ENCODE results near the gene CEMIP.

Gene CEMIP

DNA sequence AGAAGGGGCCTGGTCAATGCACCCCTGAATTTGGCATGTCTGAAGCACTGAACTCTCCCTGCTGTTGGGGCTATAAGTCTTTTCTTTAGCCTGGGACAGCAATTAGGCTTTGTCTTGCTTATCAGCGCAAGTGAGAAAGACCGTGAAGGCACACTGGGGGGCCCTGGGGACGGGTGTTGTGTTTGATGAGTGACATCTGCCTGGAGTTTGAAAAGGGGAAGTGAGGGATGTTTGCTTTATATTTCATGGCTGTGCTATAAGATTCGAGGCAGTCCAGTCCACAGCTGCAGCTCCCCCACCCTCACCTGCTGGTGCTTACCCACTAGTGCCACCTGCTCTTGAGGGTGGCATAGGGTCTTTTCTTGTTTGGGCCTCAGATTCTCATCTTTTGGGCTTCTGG lies 44.8 kb downstream of the CEMIP start:
- DNase-seq, result no peak

DNA sequence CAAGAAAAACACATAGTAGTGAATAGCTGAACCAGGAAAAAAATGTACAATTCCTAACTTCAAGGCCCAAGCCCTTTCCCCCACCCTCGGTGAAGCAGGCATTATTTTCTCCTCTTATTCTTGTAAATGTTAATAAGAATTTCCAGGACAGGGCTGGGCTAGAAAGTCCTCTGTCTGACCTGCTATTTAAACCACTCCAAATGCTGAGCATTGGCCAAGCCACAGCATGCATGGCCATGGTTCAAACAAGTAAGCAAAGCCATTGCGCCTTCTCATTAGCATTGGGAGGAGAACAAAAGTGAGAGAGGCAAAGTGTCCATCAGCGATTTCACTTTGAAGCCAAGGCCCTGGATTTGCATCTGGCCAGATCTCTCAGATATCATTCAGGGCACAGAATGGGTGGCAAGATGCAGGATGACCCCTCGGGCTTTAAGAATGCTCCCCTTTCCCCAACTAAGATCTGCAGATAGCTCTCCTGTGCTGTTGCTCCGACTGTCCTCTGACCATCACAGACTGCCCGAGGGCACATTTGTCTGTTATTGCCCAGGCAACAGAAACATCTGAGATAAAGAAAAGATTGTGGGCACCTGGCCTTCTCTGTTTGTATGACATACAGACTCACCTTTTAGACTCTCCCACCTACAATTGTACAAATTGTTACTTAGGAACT lies 46.3 kb downstream of the CEMIP start:
- DNase-seq, result no peak

DNA sequence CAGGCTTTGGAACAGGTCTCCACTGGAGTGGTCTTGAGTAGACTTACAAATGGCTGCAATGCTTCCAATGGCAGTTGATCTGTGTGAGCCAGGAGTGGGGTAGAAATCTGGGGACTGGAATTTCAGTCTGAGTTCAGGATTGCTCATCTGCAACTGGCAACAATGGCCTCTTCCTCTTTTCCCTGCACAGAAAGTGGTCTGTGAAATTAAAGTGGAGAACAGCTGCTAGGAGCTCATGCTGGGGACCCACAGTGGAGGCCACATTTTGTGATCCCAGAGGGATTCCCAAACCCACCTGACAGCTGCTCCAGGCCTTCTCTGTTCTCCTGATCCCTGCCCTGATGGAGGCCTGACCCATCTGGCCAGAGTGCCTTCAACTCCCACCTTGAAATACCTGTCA lies 49.6 kb downstream of the CEMIP start:
- DNase-seq, result no peak

DNA sequence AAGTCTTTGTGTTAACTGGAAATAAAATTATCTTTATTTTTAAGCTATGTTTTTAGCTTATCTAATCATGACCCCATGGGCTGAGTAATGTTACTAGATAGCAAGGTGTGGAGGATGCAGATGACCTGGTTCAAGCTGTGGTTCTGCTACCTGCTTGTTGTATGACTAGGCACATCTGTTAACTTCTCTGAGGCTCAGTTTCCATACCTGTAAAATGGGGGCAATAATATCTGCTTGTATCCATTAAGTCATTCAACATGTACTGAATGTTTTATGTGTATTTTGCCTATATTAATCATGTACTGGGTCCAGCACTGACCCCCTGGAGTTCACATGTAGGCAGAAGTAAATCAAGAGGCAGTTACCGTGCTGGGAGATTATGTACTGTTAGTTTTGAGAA lies 51.5 kb downstream of the CEMIP start:
- DNase-seq, result no peak

DNA sequence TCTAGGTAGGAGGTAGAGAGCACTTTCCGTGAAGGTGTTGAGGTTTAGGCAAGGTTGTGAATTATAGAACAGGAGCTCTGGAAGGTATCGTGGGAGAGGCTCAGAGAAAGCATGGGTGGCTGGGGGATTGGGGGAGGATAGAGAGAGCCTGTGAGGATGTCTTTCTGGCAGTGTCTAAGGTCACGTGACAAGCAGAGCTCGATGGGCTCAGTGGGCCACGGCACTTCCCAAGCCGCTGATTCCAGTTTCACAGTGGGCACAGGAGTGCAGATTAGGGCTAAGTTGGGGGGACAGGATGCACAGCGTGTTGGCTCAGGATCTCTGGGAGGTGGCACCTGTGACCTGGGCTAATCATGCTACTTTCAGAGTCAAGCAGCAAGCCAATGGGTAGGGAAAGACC lies 52.0 kb downstream of the CEMIP start:
- no peak for DNase-seq

DNA sequence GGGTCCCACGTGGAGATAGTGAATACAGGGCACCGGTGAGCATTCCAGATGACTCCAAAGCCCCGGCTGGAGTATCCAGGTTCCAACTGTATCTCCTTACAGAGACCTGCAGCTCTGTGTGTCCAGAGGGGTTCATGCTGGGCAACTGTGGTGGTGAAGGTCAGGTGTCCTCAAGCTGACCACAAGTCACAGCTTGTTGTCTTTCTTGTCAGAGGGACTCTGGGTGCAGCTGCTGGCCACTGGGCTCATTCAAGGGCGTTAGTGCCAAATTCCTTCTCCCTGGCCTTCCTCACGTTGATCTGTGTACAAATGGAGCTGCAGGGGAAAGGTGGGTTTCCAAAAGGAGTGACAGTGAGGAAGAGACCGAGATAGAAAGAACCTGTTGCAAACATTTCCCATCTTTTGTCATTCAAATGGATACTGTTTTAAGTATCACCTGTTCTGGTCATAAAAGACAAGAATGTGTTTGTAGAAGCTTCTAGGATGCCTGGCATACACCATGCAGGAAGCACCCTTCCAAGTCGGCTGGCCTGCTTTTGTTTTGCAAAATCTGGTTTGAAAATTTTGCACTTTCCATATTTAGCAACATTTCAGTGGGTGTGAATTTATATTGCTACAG lies 52.5 kb downstream of the CEMIP start:
- no peak for DNase-seq

DNA sequence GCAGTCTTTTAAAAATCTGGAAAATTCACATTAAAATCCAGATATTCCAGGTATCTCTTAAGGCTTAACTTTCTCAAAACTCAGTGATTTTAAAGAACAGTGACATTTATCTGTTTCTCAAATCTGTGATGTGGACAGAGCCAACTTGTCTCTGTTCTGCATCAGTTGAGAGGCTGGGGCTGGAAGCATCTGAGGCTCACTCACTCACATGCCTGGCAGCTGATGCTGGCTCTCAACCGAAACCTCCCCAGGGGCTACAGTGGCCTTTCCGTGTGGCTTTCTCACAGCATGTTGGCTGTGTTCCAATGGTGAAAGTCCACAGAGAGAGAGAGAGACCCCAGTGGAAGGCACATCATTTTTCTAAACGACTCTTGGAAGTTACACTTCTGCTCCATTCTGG lies 53.5 kb downstream of the CEMIP start:
- DNase-seq, result no peak

DNA sequence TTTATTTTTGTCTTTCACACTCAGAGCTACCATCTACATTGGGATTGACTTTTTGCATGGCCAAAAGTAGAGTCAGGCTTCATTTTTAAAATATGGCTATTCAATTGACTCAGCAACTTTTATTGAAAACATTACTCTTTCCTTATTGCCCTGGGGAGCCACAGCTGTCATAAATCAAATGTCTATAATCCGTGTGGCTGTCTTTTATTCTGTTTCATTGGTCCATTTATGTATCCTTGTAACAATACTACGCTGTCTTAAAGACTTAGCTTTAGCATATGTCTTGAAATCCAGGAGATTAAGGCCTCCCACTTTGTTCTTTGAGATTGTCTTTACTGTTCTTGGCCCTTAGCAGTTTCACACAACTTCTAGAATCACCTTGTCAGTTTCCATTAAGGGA lies 55.2 kb downstream of the CEMIP start:
- DNase-seq, result no peak

DNA sequence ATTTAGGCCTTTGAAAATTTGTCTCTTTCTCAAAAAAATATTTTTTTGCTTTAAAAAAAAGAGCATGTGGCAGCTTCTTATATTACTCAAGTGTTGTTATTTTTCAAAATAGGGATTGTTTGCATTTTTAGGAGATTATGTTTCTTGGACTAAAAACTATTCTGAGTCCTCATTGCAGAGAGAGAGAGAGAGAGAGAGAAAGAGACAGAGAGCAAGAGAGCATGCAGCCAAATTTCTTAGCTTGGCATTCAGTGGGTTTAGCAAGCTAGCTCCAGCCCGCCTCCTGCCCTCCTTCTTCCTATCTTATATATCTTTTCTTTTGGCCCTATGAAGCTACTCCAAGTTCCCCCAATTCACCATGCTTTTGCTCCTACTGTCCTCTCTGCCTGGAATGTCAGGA lies 55.7 kb downstream of the CEMIP start:
- no peak for DNase-seq

DNA sequence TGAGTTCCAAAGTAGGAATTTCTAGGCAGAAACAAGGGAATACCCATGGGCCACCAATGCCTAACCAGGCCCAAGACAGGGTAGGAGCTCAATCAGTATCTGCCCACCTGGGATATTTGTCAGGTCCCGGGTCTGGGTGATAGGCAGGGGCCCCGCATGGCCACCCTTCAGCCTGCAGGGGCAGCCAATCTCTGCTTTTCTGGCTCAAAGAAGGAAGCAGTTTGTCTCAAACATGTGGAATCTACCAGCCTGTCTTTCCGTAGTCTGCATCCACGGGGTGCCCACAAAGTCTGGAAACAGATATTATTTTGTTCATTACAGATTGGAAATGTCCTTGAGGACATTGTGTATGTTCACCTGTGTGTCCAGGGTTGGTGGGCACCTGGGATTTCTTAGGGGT lies 56.2 kb downstream of the CEMIP start:
- DNase-seq, result no peak

DNA sequence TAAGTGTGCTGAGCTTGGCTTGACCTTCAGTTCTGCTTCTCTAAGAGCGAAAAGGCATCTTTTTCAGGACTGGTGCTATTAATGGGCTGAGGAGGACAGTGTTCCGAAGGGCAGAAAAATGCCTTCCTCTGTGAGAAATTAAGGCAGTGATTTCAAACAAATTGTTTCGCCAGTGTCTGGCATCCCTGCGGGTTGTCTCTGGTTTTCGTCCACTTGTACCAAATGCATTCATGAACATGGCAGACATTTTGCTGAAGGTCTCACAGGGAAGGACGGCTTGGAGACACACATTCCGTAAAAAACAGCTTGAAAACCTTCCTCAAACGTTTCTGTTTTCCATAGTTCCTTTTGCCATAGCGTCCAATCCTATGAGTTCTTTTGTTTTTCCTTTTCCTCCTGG lies 57.1 kb downstream of the CEMIP start:
- no peak for DNase-seq

DNA sequence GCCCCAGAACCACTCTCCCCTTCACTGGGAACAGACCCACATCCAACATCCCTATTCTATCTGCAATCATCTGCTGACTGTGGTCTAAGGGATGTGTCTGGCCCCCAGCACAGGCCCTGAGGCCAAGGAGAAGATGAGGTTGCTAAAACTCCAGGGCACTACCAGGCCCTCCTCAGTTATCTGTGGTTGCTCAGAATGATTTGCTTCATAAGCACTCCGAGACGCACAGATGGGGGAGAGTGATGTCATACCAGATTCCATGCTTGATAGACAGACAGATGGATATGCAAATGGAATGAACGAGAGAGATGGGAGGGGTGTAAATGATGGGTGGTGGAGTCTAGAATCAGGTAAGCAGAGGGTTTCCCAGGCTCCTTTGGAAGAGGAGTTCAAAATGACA lies 57.8 kb downstream of the CEMIP start:
- DNase-seq, result peak; percentile 43

DNA sequence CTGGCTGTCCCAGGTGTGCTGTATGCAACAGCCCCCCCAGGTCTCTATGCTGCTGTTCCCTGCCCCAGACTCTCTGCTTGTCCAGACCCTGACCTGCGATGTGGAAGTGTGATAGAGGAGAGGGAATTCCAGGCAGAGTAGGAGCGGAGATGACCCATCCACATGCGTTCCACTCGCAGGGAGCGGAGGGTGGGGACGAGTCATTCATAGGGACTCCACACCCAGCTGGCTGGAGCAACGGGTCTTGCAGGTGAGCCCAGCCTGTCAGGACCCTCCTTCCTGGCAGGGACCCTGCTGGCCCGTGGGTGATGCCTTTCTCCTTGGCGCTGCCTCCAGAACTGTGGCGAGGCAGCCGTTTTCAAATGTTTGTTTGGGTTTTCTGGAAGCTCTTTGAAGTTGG lies 58.8 kb downstream of the CEMIP start:
- no peak for DNase-seq

DNA sequence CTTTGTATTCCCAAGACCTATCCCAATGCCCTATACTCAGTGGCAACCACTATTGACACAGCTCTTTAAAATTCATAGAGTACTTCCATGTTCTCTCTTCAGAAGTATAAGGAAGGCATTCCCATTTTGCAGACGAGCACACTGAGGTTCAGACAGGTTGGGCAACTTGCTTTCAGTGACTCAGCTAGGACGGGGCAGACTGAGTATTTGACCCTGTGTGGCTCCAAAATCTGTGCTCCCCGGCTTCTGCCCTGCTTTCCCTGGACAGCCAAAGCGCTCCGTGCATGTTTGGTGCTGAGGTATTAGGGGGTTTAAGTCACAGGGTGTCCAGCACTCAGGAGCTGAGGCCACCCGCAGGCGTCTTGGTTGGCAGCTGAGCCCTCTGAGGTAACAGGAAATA lies 59.5 kb downstream of the CEMIP start:
- no peak for DNase-seq

DNA sequence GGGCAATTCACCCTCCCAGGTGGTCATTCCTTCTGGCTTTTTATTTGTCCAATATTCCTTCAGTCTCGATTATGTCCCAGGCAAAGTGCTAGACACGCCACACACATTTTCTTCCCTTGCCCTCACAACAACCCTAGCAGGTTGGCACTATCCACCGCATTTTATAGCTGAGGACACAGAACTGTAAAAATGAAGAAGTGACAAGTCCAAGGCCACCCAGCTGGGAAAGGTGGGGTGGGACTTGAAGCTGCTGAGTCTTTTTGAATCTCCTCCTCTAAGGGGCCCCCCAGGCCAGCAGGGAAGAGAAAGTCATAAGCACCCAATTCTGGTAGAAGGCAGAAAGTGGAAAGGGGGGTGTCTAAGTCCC lies 60.6 kb downstream of the CEMIP start:
- DNase-seq, result no peak

DNA sequence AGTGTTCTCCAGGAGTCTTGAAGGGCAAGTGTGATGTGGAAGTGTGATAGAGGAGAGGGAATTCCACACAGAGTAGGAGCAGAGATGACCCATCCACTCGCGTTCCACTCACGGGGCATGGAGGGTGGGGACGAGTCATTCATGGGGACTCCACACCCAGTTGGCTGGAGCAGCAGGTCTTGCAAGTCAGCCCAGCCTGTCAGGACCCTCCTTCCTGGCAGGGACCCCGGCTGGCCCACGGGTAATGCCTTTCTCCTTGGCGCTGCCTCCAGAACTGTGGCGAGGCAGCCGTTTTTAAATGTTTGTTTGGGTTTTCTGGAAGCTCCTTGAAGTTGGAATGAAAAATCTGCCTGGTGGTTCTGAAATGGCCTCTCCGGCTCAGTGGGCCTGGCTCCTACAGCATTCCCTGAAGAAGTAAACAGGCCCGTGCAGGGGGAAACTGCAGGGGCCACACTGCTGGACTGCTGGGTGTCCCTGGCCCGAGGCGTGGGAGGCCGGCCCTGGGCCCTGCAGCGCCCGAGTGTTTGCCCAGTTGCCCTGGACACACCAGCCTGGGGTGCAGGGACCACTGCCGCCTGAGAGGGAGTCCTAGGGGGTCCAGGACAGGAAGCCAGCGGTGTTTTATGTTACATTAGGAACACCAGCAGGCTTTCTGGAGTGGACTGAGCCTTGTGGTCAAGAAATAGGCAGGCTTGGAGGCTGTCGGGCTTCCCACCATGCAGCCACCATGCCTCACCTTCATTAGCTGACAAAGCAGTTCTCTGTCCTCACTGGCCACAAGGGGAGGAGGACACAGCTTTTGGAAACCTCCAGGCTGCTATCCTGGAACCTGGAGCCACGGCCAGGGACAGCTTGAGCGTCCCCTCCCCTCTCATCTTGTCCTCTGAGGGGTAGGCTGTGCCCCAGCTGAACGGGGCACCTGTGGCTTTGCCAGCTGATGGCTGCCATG lies 61.3 kb downstream of the CEMIP start:
- no peak for DNase-seq

DNA sequence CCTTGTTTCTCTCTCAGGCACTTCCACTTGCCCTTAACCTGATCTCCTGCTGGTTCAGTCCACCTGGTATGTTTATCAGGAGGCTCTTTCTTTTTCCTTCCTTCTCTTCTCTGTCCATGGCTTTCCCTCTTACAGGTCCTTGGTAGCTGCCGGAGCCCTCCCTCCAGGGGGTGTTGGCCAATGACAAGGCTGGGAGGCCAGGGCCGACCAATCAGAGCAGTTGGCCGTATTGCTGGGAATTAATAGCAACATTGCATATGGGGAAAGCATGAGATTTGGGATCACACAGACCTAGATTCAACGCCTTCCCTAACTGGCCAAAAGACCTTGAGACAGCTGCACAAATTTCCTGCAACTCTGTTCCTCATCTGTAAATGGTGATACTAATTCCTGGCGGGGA lies 62.4 kb downstream of the CEMIP start:
- DNase-seq, result no peak

DNA sequence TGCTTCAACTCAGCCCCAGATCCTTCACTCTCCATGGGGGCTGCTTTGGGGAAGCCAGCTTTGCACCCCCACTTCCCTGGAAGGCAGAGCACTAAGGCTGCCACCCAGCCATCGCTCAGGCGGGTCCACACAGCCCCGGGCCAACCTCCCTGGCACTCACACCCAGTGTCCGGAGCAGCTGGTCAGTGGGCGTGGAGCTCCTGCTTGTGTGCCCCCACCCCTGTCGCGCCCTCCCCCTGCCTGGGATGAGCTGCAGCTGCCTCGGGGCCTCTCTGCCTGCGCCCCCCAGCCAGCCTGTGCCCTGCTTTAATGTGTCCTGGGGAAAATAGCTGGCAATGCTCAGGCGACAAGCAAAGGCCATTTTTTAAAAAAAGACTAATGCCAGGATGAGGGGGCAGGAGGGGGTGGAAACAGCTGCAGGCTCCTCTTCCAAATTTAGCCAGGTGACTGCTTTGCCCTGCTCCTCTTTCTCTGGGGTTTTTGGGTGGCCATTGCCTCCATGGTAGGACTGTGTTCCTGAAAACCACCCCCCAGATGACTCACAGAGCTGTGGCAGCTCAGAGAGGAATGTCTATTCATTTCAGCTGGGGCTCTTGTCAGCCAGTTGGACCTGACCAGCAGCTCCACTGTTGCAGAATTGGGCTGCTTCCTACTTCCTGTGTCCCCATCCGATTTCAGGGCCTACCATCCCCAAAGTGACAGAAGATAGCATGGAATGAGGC lies 65.0 kb downstream of the CEMIP start:
- no peak for DNase-seq

DNA sequence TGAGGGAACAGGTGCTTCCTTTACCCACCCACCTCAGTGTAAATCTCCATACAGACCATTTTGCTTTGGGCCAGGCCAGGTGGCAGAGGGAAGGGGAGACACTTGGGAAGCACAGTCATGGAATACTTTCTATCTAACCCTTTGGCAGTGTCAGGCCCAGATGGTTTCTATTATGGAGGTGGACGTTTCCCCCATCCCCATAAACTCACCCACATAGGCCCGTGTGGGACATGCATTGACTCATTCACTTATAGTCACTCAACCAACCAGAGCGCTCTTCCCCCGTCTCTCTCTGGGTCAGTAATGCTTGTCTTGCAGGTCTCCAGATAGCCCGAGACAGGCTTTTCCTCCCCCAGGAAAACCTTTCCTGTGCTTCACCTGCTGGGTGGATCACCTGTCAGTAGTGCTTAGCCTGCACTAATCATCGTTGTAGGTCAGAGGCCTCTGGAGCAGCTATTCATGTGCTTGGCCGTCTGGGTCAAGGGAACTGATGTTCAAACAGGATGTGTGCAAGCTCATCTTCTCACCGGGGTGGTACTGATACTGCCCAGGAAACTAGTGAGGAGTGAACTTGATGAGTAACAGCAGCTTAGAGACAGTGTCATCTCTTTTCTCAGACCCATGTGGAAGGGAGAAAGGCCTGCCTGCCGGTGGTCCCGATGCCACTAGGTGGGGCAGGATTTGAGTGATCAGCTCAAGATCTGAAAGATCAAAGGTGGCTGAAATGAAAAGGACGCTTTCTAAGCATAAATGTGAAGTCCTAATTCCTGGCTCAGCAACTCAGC lies 67.1 kb downstream of the CEMIP start:
- DNase-seq, result no peak

DNA sequence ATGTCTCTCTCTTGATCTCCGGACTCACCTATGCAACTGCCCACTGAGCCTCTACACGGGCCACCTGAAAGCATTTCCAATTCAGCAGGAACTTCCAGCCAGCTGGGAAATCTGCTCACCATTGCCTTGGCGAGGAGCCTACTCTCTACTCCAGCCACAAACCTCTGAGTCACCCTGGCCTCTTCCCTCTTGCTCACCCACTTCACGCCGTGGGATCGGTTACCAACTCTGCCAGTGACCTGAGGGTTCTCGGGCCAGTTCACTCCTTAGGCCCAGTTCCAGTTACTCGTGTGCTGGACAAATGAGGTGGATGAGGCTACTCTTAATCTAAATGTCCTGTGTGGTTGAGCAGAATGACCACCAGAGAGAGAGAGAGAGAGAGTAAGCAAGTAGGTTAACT lies 70.1 kb downstream of the CEMIP start:
- DNase-seq, result no peak

DNA sequence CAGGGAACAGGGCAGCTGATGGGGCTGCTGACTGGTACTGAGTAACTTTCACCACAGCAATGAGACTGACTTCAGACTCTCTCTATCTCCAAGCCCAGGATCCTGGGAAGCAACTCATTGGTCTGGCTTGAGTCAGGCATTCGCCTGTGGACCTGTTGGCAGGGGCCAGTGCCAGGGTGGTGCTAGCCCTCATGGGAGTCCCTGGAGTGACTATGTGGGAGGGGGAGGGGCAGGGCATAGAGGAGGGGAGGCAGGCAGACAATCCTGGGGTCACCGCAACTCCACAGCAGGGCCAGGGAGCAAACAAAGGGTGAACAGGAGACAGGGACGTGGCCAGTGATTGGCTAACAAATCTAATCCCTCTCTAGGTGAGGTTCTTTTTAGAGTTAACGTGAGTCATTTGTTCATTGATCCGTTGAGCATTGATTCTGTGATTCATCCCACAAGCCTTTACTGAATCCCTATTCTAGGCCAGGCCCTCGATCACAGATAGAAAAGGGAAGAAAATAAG lies 71.8 kb downstream of the CEMIP start:
- no peak for DNase-seq

DNA sequence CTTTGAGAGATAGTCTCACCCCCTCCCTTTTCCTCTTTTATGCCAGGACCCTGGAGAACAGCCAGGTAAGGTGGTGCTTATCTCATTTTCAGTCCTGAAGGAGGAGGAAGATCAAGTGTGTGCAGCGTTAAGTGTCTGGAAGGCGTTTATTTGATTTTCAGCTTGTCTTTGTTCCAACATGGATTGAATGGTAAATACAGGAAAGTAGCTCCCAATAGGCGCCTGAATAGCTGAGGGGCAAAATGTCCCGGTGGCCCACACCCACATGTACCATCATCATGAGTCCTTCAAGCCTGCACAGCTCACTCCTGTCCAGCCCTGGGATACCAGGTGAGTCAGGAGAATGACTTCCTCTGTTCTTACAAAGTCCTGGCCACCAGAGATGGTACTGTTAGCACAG lies 73.5 kb downstream of the CEMIP start:
- DNase-seq, result no peak
